T47D (cell line): ENCODE results near the gene MLIP.

Experiments
- DNase-seq, 2 experiments: peaks; one replicate each; pipeline versions ENCODE4 v3.0.0 to v3.0.0-alpha.2; 2011 to 2012; ENCODE audit warnings: low read depth in 1 of 2, low spot score in 1 of 2
- JUND ChIP-seq: IDR thresholded peaks from 2 replicates; pipeline ENCODE4 v1.6.1; 2012; ENCODE audit warnings: low read depth
- in situ Hi-C: cut with HindIII; loops from 2 replicates; pipeline ENCODE4 v1.10.0; 2016; ENCODE audit warnings: low sequenced_read_pairs, low pct_unique_long_range_greater_than_20kb

MLIP gene

GRCh38 chr6:54100411-54101006 lies 10.7 kb upstream of the MLIP start:
- TF ChIP-seq JUND: no peak
- in situ Hi-C loops: no loop called here
- DNase-seq: no peak

- TF ChIP-seq JUND: no peak
- in situ Hi-C loops: no loop called here
- no peak for DNase-seq
These were observed 9.0 kb upstream of the MLIP start for GRCh38 chr6:54102238-54102637.

- DNase-seq: no peak
- in situ Hi-C loops: no loop called here
- no peak for TF ChIP-seq JUND
These were observed 7.7 kb upstream of the MLIP start for GRCh38 chr6:54103497-54103896.

- no peak for DNase-seq
- in situ Hi-C loops: no loop called here
- no peak for TF ChIP-seq JUND
These were observed 4.5 kb upstream of the MLIP start for GRCh38 chr6:54106727-54107126.

- DNase-seq: no peak
- TF ChIP-seq JUND: no peak
- in situ Hi-C loops: no loop called here
These were observed 3.7 kb upstream of the MLIP start for GRCh38 chr6:54107470-54108090.

GRCh38 chr6:54108271-54108670 lies 3.0 kb upstream of the MLIP start:
- DNase-seq: no peak
- TF ChIP-seq JUND: no peak
- in situ Hi-C loops: no loop called here

- TF ChIP-seq JUND: no peak
- no peak for DNase-seq
- in situ Hi-C loops: no loop called here
These were observed 1.7 kb upstream of the MLIP start for GRCh38 chr6:54109586-54109985.

GRCh38 chr6:54112151-54112650 lies 958 bp downstream of the MLIP start:
- no peak for TF ChIP-seq JUND
- in situ Hi-C loops: no loop called here
- no peak for DNase-seq

GRCh38 chr6:54114991-54115390 lies 3.7 kb downstream of the MLIP start:
- peak in 1 of 2 experiments; percentile 10 for DNase-seq
- in situ Hi-C loops: no loop called here
- no peak for TF ChIP-seq JUND

- no peak for DNase-seq
- in situ Hi-C loops: no loop called here
- no peak for TF ChIP-seq JUND
These were observed 4.7 kb downstream of the MLIP start for GRCh38 chr6:54115966-54116365.

GRCh38 chr6:54118117-54118516 lies 6.9 kb downstream of the MLIP start:
- no peak for DNase-seq
- in situ Hi-C loops: no loop called here
- TF ChIP-seq JUND: no peak

- TF ChIP-seq JUND: no peak
- DNase-seq: no peak
- in situ Hi-C loops: no loop called here
These were observed 14.2 kb downstream of the MLIP start for GRCh38 chr6:54125493-54125892.

GRCh38 chr6:54130179-54130578 lies 18.9 kb downstream of the MLIP start:
- TF ChIP-seq JUND: no peak
- no peak for DNase-seq
- in situ Hi-C loops: no loop called here

GRCh38 chr6:54132587-54132986 lies 21.3 kb downstream of the MLIP start:
- no peak for TF ChIP-seq JUND
- DNase-seq: no peak
- in situ Hi-C loops: no loop called here
